ENCODE measurements around the gene ZNF883. TPM values are rescaled to one million over a fixed set of nuclear protein-coding genes. Genes with fewer than 3 reads are reported as not detected.

ZNF883 gene
- 0.17 TPM in 1 of 2 replicates, not detected in the other for total RNA-seq

DNA sequence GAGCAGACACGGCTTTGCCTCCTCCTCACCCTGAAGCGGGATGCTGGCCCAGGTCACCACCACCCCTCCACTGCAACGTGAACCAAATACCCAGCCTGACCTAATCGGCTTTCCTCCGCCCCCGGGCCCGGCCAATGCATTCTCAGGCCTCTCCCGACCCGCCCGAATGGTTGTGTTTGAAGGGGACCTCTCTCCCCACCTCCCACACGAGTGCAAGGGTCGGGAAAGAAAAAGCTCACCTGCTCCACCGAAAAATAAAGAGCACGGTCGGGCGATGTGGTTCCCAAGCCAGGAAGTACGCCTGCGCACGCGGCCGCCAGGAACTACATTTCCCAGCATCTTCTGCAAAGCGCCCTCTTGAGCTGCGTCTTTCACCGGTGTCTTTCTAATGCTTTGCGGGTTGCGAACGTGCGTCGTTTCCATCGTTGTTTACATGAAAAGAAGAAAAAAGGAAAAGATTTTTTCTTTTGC is at the start of gene ZNF883:
Gene ZNF883, minus strand, starts transcription at position 282 of the 471 bp plus-strand sequence.

DNA sequence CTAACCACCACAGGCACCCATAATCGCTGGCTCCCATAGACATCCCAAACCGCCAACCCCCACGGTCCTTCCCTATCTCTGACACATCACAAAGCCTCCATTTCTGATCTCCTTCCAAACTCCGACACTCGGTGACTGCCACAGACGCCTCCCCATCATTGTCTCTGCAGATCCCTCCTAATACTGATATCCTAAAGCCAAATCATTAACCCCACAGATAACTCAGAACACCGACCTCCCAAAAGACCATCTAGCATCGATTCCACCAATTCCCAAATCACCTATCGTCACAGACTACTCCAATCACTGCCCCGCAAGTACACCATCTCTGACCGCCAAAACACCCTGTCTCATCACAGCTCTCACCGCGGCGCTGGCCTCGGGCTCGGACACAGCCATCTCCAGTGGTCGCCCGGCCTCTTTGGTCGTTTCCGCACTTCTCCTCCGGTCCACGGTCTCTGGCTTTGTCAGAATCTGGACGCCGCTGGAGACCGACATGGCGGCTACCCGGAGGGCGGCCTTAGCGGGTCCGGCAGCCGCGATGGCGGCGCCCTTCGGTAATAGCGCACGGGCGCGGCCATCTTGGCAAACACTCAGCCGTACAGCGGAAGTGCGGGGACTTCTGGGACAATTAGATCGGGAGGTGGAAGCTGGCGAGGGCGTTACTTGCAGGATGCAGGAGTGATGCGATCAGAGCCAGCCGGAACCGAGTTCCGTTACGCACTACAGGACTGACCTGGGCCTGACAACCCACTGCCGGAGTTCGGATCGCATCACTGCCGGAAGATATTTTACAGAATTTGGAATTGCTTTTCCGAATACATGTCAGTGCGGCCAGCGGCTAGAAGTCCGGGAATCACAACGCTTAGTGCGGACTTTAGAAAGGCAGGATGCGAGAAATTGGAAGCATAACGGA is 44.5 kb upstream of the ZNF883 start, which contains the start of gene ZFP37:
Gene ZFP37, minus strand, starts transcription at position 534 of the 916 bp plus-strand sequence. Its CDS starts 36 bp downstream, at position 498.

Other genes starting within 250 kb of the ZNF883 start
- not detected in 2 replicates for gene SLC46A2, start 121.3 kb downstream of the ZNF883 start, total RNA-seq
- 0.65 and 1.4 TPM in 2 replicates for gene ZFP37, start 44.5 kb upstream of the ZNF883 start, total RNA-seq
- gene SLC31A2, start 138.8 kb upstream of the ZNF883 start, total RNA-seq: 4.5 and 7.6 TPM in 2 replicates
- gene FKBP15, start 209.1 kb upstream of the ZNF883 start, total RNA-seq: 16.1 and 16.5 TPM in 2 replicates
- 12.6 and 13.2 TPM in 2 replicates for gene SLC31A1, start 209.4 kb upstream of the ZNF883 start, total RNA-seq